DMS53 treated with DMSO at 0.1 percent for 48 hours (cell line): ENCODE measurements around the gene MTM1.
A peak's percentile ranks its signal among the peaks of the same experiment; 100 is the strongest.

Experiments
- DNase-seq: peaks from one replicate; lab custom pipeline; 2025; ENCODE audit not compliant: unreplicated experiment; lab: John Stamatoyannopoulos, UW

The MTM1 gene

GRCh38 chrX:150568320-150569154 lies at the start of gene MTM1:
Gene MTM1 (plus strand): TSS chrX:150568621. CDS start chrX:150592615, 23,994 bp downstream.
- DNase-seq, result peak; percentile 91

- no peak for DNase-seq
Measured at GRCh38 chrX:150522494-150522893, 45.9 kb upstream of the MTM1 start.

GRCh38 chrX:150525061-150525919 lies 43.1 kb upstream of the MTM1 start:
- no peak for DNase-seq

GRCh38 chrX:150526692-150527091 lies 41.7 kb upstream of the MTM1 start:
- no peak for DNase-seq

- DNase-seq, result no peak
Measured at GRCh38 chrX:150527108-150527507, 41.3 kb upstream of the MTM1 start.

- no peak for DNase-seq
Measured at GRCh38 chrX:150529587-150529986, 38.8 kb upstream of the MTM1 start.

- no peak for DNase-seq
Measured at GRCh38 chrX:150530821-150531220, 37.6 kb upstream of the MTM1 start.

- DNase-seq, result no peak
Measured at GRCh38 chrX:150531467-150531866, 37.0 kb upstream of the MTM1 start.

GRCh38 chrX:150533863-150534262 lies 34.6 kb upstream of the MTM1 start:
- no peak for DNase-seq

GRCh38 chrX:150536455-150537116 lies 31.8 kb upstream of the MTM1 start:
- DNase-seq, result no peak

- DNase-seq, result no peak
Measured at GRCh38 chrX:150537851-150538250, 30.6 kb upstream of the MTM1 start.

- DNase-seq, result no peak
Measured at GRCh38 chrX:150540965-150541364, 27.5 kb upstream of the MTM1 start.

GRCh38 chrX:150542846-150543229 lies 25.6 kb upstream of the MTM1 start:
- DNase-seq, result no peak

GRCh38 chrX:150543230-150544155 lies 24.9 kb upstream of the MTM1 start:
- DNase-seq, result no peak

- DNase-seq, result no peak
Measured at GRCh38 chrX:150544222-150544787, 24.1 kb upstream of the MTM1 start.

- no peak for DNase-seq
Measured at GRCh38 chrX:150544835-150545770, 23.3 kb upstream of the MTM1 start.

GRCh38 chrX:150546711-150547153 lies 21.7 kb upstream of the MTM1 start:
- DNase-seq, result no peak

- DNase-seq, result peak; percentile 50
Measured at GRCh38 chrX:150547375-150548115, 20.9 kb upstream of the MTM1 start.
